GM21825 (cell line): ENCODE data around the gene ERC1.
"Not testable (repeated sequence)": the region's sequence is repeated elsewhere in the genome, so short reads cannot be mapped to it uniquely, and the experiment has no call there.

ENCODE experiments used
- ATAC-seq: cut with Tn5 transposase; IDR thresholded peaks from one replicate; pipeline ENCODE4 v1.9.1; 2021; ENCODE audit warnings: mild to moderate bottlenecking, moderate library complexity; ENCODE audit not compliant: unreplicated experiment

Gene ERC1

GRCh38 chr12:1069846-1070245 is 78.8 kb downstream of the ERC1 start:
- no peak for ATAC-seq

GRCh38 chr12:1071182-1071581 is 80.2 kb downstream of the ERC1 start:
- ATAC-seq: no peak

- ATAC-seq: no peak
Observed at GRCh38 chr12:1073652-1074051, 82.6 kb downstream of the ERC1 start.

GRCh38 chr12:1077036-1077803 is 86.2 kb downstream of the ERC1 start:
- ATAC-seq: no peak

GRCh38 chr12:1078002-1078401 is 87.0 kb downstream of the ERC1 start:
- ATAC-seq: no peak

- ATAC-seq: peak; percentile 63
Observed at GRCh38 chr12:1080520-1081223, 89.6 kb downstream of the ERC1 start.

- ATAC-seq: no peak
Observed at GRCh38 chr12:1083151-1083888, 92.3 kb downstream of the ERC1 start.

GRCh38 chr12:1083889-1084262 is 92.9 kb downstream of the ERC1 start:
- no peak for ATAC-seq

GRCh38 chr12:1091350-1091749 is 100.3 kb downstream of the ERC1 start:
- ATAC-seq: no peak

- no peak for ATAC-seq
Observed at GRCh38 chr12:1093166-1093751, 102.2 kb downstream of the ERC1 start.

- no peak for ATAC-seq
Observed at GRCh38 chr12:1094714-1095113, 103.7 kb downstream of the ERC1 start.

- ATAC-seq: no peak
Observed at GRCh38 chr12:1099158-1099557, 108.1 kb downstream of the ERC1 start.

- not testable (repeated sequence) for ATAC-seq
Observed at GRCh38 chr12:1099618-1100017, 108.6 kb downstream of the ERC1 start.

GRCh38 chr12:1102115-1102514 is 111.1 kb downstream of the ERC1 start:
- ATAC-seq: no peak

- ATAC-seq: no peak
Observed at GRCh38 chr12:1102791-1103450, 111.9 kb downstream of the ERC1 start.

GRCh38 chr12:1103632-1104031 is 112.6 kb downstream of the ERC1 start:
- no peak for ATAC-seq

- no peak for ATAC-seq
Observed at GRCh38 chr12:1104088-1104800, 113.2 kb downstream of the ERC1 start.

GRCh38 chr12:1107669-1108068 is 116.6 kb downstream of the ERC1 start:
- no peak for ATAC-seq

- ATAC-seq: peak; percentile 81
Observed at GRCh38 chr12:1108276-1108675, 117.3 kb downstream of the ERC1 start.
